Activated CD8-positive, alpha-beta memory T cell treated with anti-CD3 and anti-CD28 coated beads, Interleukin-2, amount 50 U/mL, for 1 hour (primary cell): ENCODE results near the gene TRIP10.
A peak's percentile ranks its signal among the peaks of the same experiment; 100 is the strongest.
"Not testable (repeated sequence)": the region's sequence is repeated elsewhere in the genome, so short reads cannot be mapped to it uniquely, and the experiment has no call there.

Source experiments
- DNase-seq: peaks from one replicate; pipeline ENCODE4 v3.0.0-alpha.2; 2020; ENCODE audit errors: extremely low read depth

TRIP10 gene, protein sequence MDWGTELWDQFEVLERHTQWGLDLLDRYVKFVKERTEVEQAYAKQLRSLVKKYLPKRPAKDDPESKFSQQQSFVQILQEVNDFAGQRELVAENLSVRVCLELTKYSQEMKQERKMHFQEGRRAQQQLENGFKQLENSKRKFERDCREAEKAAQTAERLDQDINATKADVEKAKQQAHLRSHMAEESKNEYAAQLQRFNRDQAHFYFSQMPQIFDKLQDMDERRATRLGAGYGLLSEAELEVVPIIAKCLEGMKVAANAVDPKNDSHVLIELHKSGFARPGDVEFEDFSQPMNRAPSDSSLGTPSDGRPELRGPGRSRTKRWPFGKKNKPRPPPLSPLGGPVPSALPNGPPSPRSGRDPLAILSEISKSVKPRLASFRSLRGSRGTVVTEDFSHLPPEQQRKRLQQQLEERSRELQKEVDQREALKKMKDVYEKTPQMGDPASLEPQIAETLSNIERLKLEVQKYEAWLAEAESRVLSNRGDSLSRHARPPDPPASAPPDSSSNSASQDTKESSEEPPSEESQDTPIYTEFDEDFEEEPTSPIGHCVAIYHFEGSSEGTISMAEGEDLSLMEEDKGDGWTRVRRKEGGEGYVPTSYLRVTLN

DNA sequence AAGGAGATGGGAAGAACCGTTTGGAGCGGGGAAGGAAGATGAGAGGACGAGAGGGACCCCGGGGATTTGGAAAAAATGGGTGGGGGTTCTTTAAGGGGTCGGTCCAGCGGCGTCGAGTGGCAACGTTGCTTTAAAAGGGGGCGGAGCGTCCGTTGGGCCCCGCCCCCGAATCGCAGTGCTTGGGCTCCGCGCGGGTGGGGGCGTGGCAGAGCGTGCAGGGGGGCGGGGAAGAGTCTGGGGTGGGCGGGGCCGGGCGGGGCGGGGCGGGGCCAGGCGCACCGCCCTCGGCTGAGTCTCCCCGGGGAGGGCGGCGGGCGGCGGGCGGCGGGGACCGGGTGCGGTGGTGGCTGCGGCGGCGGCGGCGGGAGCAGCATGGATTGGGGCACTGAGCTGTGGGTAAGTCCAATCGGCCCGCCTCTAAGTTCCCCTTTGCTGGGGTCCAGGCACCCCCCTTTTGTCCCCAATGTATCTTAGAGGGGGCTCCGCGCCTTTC, at the start of gene TRIP10:
Gene TRIP10 (plus strand): TSS at position 291 of the 493 bp plus-strand sequence. CDS start 82 bp downstream, at position 373.
- peak; percentile 56 for DNase-seq

DNA sequence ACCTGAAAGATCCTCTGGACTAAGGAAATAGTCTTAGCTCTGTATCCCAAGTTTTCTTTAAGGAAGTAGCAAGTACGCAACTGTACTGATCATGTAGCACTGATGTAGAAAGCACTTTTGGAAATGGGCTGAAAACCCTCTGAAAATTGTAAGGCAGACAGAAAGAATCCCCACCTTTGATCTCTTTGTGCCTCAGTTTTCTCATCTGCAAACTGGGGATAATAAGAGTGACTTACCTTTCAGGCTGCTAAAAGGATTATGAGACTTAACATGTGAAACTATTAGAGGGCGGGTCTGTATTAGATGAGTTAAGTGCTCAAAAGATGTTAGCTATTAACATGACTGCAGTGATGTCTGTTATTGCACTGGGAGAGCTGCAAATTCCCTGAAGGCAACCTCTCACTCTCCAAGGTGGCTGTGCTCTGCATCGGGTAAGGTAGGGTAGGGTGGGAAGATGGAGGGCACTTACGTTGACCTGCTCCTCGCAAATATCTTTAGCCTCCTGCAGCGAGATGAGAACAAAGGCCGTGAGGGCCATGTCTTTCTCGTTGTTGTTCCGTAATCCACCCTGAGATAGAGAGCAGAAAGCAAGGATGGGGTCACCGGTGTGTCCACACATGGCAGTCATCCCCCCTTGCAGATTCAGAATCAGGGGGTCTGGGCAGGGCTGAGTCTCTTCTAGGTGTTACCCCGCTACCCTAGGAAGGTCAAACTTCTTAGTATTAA, 49.2 kb upstream of the TRIP10 start:
- DNase-seq = no peak

DNA sequence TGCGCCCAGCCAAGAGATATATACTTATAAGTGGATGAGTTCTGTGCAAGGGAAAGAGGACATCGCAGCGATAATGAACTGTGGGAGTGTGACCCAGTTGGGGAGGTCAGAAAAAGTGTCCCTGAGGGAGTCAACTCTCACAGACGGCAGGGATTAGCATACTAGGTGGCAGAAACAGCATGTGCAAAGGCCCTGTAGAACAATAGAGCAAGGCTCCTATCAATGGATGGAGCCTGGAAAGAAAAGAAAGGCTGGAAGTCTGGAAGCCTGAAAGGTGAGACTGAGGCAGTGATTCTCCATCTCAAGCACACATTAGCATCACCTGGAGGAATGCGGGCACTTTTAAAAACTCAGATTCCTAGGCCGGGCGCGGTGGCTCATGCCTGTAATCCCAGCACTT, 48.1 kb upstream of the TRIP10 start:
- no peak for DNase-seq

DNA sequence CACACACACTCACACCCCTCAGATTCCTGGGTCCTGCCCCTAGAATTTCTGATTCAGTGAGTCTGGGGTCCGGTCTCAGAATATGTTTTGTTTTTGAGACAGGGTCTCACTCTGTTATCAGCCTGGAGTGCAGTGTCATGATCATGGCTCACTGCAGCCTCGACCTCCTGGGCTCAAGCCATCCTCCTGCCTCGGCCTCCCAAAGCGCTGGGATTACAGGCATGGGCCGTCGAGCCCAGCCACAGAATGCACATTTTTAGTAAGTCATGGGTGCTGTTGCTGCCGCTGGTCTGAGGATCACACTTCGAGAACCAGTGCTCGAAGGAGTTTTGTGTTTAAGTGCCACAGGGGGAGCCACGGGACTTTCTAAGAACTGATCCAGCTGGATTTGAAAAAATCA, 47.5 kb upstream of the TRIP10 start:
- no peak for DNase-seq

DNA sequence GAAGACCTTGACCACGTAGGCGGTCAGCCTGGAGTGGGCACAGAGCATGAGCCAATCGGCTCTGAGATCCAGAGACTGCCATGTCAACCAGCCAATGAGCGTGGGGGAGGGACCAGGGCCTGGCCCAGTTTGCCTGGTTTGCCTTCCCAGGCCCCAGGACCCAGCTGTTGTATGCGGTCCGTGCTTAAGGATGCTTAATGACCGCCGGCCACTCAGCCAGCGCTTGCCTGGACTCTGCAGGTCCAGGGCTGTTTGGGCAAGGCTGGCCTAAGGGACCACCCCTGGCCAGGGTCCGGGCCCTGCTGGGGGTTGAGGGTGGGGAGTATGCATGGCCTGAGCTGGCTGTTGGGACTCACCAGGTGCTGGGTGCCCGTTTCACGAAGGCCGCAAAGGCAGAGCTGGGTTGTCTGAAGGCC, 46.4 kb upstream of the TRIP10 start:
- no peak for DNase-seq

DNA sequence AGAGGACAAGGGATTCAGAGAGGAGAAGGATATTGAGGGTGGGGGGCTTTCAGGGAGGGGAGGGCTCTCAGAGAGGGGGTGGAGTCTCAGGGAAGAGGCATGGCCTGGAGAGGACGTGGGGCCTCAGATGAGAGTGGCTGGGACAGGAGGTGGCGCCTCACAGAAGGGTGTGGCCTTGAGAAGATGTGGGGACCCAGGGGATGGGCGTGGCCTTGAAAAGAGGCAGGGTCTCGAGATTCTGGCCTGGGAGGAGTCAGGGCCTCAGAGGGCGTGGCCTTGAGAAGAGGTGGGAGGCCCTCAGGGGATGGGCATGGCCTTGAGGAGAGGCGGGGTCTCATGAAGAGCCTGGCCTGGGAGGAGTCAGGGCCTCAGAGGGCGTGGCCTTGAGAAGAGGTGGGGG, 45.8 kb upstream of the TRIP10 start:
- DNase-seq = no peak

DNA sequence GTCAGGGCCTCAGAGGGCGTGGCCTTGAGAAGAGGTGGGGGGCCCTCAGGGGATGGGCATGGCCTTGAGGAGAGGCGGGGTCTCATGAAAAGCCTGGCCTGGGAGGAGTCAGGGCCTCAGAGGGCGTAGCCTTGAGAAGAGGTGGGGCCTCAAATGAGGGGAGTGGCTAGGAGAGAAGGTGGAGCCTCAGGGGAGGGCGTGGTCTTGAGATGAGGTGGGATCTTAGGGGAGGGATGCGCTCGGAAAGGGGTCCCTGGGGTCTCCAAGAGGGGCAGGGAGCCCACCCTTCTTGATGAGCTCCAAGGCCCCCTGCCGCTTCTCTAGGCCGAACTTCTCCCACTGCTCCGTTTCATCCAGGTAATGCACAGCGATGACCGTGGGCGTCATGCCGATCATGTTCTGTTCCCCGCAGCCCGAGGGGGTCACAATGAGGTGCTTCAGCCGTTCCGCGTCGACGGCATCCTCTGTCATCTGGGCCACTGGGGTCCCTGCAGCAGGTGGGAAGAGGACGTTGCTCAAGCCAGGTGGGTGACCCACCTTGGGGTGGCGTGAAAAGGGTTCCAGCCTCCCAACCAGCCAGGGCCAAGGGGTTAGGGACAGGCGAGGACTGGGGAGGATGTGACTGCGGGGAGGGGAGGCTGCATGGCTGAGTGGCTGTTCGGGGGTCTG, 45.2 kb upstream of the TRIP10 start:
- no peak for DNase-seq

DNA sequence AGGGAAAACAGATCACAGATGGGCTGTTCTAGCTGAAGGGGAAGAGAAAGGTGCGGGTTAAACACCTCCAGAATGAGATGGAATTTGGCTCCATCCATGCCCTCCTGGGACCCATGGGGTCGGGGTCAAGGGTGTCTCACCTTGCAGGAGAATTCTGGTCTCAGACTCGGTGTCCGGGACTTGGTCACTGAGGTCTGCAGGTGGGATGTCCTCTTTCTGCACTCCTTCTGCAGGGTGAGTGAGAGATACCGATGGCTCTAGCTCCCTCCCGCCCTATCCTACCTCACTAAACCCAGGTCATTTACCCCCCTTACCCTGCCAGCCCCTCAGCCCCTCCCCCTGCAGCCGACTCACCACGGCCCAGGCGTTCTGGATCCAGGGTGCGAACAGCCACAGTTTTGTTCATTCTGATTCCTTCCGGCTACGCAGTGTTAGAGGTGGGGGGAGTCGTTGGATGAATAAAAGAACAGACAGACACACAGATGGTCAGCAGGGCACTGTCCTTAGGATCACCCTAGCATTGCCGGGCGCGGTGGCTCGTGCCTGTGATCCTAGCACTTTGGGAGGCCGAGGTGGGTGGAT, 43.1 kb upstream of the TRIP10 start:
- no peak for DNase-seq

DNA sequence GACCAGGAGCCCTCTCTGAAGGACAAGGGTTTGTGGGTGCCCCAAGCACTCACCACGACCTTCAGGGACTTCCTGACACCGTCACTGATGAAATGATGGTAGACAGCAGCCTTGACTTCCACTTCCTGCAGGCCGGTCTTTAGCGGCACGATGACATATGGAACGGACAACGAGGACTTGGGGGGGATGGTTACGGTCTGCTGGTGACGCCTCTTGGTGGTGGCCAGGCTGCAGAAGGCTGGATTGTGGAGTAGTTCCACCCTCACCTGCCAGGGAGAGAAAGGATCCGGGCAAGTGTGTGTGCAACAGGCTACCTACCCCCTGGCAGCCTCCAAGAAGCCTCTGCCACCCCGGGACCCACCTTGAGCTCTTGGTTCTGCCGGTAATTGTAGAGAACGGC, 42.2 kb upstream of the TRIP10 start:
- DNase-seq = no peak

DNA sequence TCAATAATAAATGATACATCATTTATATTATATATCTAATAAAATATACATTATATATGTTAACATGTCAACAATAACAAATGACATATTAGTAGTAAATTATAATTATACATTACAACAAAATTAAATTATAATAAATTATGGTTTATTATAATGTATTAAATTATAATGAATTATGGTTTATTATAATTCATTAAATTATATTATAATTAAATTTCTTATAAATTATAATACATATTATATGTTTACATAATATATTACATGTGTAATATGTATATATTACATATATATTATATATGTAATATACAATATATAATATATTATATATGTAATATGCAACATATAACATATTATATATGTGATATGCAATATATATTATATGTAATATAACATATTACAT, 39.5 kb upstream of the TRIP10 start:
- no peak for DNase-seq

DNA sequence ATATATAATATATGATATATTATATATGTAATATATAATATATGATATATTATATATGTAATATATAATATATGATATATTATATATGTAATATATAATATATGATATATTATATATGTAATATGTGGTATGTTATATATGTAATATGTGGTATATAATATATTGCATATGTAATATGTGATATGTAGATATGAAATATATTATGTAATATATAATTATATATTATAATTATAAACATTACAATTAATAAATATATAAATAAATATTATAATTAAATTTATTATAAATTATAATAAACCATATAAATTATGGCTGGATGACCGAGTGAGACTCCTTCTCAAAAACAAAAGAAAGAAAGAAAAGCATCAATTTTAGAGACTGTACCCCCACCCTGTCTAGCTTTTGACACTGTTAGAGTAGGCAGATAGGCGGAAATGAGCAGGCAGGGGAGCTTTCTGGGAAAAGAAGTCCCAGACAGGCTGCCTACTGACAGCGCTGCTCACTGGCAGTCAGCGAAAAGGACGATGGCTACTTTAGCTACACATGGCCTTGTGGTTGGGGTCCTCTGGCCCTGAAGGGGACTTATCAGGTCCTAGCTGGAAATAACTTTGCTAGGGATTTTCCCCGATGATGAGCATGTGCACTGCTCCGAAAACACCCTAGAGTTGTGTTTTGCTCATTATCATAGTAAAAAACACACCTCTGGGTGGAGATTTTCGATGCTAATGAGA, 38.7 kb upstream of the TRIP10 start:
- no peak for DNase-seq

DNA sequence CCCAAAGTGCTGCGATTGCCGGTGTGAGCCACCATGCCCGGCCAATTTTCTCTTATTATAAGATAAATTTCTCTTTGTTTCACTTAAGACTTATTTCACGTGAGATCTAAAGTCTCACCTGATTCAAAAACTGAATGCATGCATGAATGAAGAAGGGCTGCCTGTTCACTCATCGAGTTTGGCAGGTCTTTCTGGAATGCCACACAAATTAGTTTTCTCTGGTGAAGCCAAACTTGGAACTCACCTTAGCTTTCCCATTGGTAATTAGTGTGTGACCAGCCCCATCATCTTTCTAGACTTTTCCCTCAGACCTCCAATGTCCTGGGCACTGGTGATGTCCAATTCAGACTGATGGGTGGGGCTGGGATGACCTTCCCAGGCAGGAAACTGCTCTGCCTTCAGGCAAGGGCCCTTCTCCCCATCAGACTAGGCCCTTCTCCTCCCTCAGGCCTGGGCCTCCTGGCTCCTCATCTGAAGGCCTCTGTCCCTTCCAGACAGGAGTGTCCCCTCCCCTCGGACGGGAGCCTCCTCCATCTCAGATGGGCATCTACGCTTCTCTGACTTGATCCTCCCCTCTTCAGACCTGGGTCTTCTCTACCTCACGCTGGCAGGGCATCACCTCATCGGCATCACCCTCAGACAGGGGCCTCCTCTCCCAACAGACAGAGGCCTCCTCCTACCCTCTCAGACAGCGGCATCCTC, 33.4 kb upstream of the TRIP10 start:
- no peak for DNase-seq

DNA sequence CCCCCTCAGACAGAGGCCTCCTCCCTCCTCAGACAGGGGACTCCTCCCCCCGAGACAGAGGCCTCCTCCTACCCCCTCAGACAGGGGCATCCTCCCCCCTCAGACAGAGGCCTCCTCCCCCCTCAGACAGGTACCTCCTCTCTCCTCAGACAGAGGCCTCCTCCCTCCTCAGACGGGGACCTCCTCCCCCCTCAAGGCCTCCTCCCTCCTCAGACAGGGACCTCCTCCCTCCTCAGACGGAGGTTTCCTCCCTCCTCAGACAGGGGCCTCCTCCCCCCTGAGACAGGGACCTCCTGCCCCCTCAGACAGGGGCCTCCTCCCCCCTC, 32.9 kb upstream of the TRIP10 start:
- no peak for DNase-seq

DNA sequence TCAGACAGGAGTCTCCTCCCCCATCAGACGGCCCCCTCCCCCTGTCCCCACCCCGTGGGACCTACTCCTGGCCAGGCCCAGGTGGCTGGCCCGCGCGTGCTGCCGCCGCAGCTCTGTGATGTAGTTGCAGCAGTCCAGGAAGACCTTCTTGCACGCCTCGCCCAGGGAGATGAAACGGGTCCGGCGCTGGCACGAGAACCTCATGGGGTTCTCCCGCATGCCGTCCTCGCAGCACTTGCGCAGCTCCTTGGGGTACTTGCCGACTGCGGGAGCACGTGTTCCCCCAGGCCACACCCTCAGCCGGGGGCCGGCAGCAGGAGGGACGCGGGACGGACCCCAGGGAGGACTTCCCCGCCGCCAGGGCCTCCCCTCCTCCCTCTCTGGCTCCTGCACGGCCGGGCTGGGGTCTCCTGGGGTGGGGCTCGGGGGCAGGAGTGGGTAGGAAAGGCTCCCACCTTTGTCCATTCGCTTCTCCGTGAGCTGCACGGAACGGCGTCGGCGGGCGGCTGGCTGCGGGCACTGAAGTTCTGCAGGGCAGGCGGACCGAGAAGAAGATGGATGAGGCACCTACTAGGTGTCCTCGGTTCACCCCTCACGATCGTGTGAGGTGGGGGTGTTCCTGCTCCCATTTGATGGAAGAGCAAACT, 32.3 kb upstream of the TRIP10 start:
- DNase-seq = no peak

DNA sequence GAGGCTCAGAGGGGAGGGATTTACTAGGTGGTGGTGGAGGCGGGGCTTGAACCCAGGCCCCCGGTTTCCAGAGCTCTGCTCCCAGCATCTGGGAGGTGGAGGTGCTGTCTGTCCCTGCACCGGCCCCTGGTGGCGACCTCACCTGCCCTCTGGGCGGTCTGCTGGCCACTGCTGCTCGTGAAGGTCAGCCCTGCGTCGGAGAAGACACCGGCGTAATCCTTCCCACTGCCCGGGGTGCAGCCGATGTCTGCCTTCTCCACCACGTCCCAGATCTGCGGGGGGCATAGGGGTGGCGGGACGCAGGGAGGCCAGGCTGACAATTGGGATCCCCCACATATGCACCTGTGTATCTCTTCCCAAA, 31.8 kb upstream of the TRIP10 start:
- no peak for DNase-seq

DNA sequence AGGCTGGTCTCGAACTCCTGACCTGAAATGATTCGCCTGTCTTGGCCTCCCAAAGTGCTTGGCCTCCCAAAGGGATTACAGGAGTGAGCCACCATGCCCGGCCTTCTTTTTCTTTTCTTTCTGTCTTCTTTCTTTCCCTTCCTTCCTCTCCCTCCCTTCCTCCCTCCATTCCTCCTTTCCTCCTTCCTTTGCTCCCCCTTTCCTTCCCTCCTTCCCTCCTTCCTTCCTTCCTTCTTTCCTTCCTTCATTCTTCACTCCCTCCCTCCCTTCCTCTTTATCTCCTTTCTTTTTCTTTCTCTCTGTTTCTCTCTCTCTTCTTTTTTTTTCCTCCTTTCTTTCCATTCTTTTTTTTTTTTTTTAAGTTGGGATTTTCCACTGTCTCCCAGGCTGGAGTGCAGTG, 31.1 kb upstream of the TRIP10 start:
- DNase-seq = no peak

DNA sequence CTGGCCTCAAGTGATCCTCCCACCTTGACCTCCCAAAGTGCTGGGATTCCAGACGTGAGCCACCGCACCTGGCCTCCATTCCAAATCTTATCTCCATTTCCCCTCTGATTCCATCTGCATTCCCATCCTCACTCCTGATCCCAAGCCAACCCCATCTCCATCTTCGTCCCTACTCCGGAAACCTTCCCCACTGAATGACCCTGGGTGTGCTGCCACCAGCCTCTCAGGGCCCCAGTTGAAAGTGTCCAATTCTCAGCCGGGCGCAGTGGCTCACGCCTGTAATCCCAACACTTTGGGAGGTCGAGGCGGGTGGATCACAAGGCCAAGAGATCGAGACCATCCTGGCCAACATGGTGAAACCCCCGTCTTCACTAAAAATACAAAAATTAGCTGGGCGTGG, 30.6 kb upstream of the TRIP10 start:
- DNase-seq = not testable (repeated sequence)

DNA sequence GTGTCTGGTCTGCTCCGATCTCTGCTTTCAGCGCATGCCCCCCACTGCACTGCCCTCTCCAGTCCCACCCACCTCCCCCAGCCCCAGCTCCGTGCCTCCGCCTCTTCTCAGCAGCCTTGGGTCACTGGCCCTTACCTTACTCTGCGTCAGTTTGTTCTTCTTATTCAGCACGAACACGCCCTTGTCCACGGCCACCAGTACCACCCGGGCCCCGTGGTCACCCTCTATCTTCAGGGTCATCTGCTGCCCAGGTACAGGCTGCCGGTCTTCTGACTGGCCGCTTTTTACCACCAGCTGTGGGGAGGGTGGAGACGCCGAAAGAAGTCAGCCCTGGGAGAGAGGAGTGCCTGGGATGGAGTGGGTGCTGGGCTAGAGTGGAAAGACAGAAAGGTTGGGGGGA, 29.9 kb upstream of the TRIP10 start:
- DNase-seq = no peak

DNA sequence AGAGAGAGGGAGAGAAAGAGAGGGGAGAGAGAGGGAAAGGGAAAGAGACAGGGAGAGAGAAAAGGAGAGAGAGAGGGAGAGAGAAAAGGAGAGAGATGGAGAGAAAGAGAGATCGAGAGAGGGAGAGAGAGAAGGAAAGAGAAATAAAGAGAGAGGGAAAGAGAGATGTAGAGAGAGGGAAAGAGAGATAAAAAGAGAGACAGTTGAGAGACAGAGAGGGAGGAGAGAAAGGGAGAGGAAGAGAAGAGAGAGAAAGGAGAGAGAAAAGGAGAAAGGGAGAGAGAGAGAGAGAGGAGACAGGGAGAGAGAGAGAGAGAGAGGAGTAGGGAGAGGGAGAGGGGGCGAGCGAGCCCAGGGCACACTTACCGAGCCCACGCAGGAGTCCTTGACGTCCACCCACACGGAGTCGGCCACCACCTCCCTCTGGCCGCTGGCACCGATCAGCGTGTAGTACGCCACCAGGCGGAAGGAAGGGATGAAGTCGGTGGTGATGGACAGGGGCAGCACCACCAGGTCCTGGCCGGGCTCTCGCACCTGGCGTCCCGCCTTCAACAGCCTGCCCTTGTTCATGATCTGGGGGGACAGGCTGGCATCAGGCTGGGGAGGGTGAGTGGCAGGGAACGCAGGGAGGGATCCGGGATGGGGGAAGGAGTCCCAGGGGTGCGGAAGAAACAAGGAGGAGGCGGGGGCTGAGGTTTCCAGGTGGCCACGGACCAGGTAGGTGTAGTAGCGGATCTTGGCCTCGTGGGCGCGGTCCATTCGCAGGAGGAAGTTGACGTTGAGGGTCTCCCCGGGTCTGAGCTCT, 29.0 kb upstream of the TRIP10 start:
- no peak for DNase-seq

DNA sequence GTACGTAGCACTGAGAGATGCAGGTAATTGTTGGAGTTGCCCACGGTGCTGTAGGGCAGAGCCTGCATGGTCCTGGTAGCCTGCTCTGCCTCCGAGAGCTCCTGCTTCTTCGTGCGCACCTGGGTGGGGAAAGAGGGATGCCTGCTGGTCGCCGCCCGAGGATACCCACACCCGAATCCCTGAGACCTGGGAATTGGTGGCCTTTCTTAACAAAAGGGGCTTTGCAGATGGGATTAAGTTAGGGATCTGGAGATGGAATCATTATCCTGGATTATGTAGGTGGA, 28.5 kb upstream of the TRIP10 start:
- DNase-seq = no peak
